Keratinocyte (primary cell): ENCODE measurements around the gene TET2. TPM values are rescaled to one million over a fixed set of nuclear protein-coding genes. Genes with fewer than 3 reads are reported as not detected.

Experiments used
- DNase-seq: peaks from one replicate; pipeline ENCODE4 v3.0.0-alpha.2; 2011; ENCODE audit warnings: low read depth, missing footprints, low spot score
- FAIRE-seq: peaks from 2 replicates; lab custom pipeline; 2011; peaks lifted over from hg19 to GRCh38; lab: Jason Lieb, UNC
- H2AFZ ChIP-seq: 2 replicates; pipeline ENCODE4 v1.6.0; 2012; ENCODE audit warnings: low read length, control low read depth, inconsistent platforms; ENCODE audit not compliant: control insufficient read depth
- H3K27ac ChIP-seq: 2 replicates; pipeline ENCODE4 v1.5.1; 2011; ENCODE audit warnings: low read length; ENCODE audit not compliant: control insufficient read depth, insufficient read depth
- H3K27me3 ChIP-seq: 3 replicates; pipeline ENCODE4 v1.6.0; 2011; ENCODE audit warnings: low read length; ENCODE audit not compliant: control insufficient read depth, insufficient read depth; ENCODE audit errors: extremely low read depth
- H3K36me3 ChIP-seq, 2 experiments: 2 replicates in 1 of 2; 3 replicates in 1 of 2; pipeline ENCODE4 v1.5.1; 2011; ENCODE audit warnings: low read length in 2 of 2, mild to moderate bottlenecking in 1 of 2; ENCODE audit not compliant: control insufficient read depth in 2 of 2, insufficient read depth in 2 of 2; ENCODE audit errors: extremely low read depth in 1 of 2
- H3K4me1 ChIP-seq: 3 replicates; pipeline ENCODE4 v1.5.1; 2011; ENCODE audit warnings: low read length; ENCODE audit not compliant: control insufficient read depth, insufficient read depth; ENCODE audit errors: extremely low read depth
- H3K4me2 ChIP-seq: 3 replicates; pipeline ENCODE4 v1.6.0; 2011; ENCODE audit warnings: low read depth, low read length; ENCODE audit not compliant: control insufficient read depth, insufficient read depth; ENCODE audit errors: extremely low read depth
- H3K4me3 ChIP-seq, 3 experiments: fragments of 200-600 bp in 1 of 3; sonication (generic) in 1 of 3; 2 replicates in 2 of 3; 3 replicates in 1 of 3; pipeline ENCODE4 v1.5.1; 2011 to 2016; ENCODE audit warnings: low read length in 3 of 3, mild to moderate bottlenecking in 3 of 3, control low read depth in 2 of 3, inconsistent platforms in 1 of 3, low read depth in 1 of 3, mixed read lengths in 1 of 3, mixed run types in 1 of 3, moderate library complexity in 1 of 3; ENCODE audit not compliant: control insufficient read depth in 2 of 3, insufficient read depth in 2 of 3; ENCODE audit errors: extremely low read depth in 1 of 3
- H3K79me2 ChIP-seq: 2 replicates; pipeline ENCODE4 v1.6.0; 2012; ENCODE audit warnings: low read length; ENCODE audit not compliant: control insufficient read depth, insufficient read depth
- H3K9ac ChIP-seq: 3 replicates; pipeline ENCODE4 v1.6.0; 2011; ENCODE audit warnings: low read length; ENCODE audit not compliant: control insufficient read depth, insufficient read depth; ENCODE audit errors: extremely low read depth
- H3K9me1 ChIP-seq: 3 replicates; pipeline ENCODE4 v1.6.0; 2011; ENCODE audit warnings: low read length; ENCODE audit not compliant: control insufficient read depth, insufficient read depth; ENCODE audit errors: extremely low read depth
- H3K9me3 ChIP-seq: 2 replicates; pipeline ENCODE4 v1.5.1; 2012; ENCODE audit warnings: low read depth, low read length; ENCODE audit not compliant: control insufficient read depth
- H4K20me1 ChIP-seq: 3 replicates; pipeline ENCODE4 v1.6.0; 2011; ENCODE audit warnings: low read length; ENCODE audit not compliant: control insufficient read depth, insufficient read depth; ENCODE audit errors: extremely low read depth
- EZH2 ChIP-seq: IDR thresholded peaks from one replicate; pipeline ENCODE4 v1.6.1; 2012; ENCODE audit warnings: inconsistent platforms, mild to moderate bottlenecking, low read length, moderate library complexity
- dilution Hi-C: fragments of 300-500 bp; cut with MboI; formaldehyde crosslinking; loops from one replicate; pipeline ENCODE4 v1.7.0; 2020; ENCODE audit warnings: low sequenced_read_pairs; ENCODE audit not compliant: extremely low pct_ligation_motif_present
- polyA plus RNA-seq, 5 experiments: library from polyadenylated mRNA; depleted of rRNA in 3 of 5; stranded (reverse) in 3 of 5; stranded (forward) in 1 of 5; unstranded in 1 of 5; fragments of >200 nt; gene quantifications; 1 replicate in 1 of 5; 2 replicates in 3 of 5; 3 replicates in 1 of 5; pipeline versions ENCODE4 v1.2.1 to v1.2.3, GENCODE V29; 2011 to 2012; ENCODE audit warnings: missing spikeins in 2 of 5, low read depth in 1 of 5, low replicate concordance in 1 of 5
- TF ChIP-seq, protein P1 (sequence below), 3 experiments: IDR thresholded peaks in 1 of 3; conservative IDR thresholded peaks in 1 of 3; optimal IDR thresholded peaks in 1 of 3; 2 replicates in 2 of 3; 3 replicates in 1 of 3; pipeline versions ENCODE3 to v1.5.1; 2011; ENCODE audit warnings: low read length in 3 of 3, mild to moderate bottlenecking in 3 of 3, moderate library complexity in 2 of 3, control low read depth in 1 of 3, inconsistent platforms in 1 of 3; ENCODE audit not compliant: insufficient read depth in 2 of 3; ENCODE audit errors: extremely low read depth in 1 of 3

Gene TET2
- polyA plus RNA-seq, 1 donor (not counting 4 experiments of a cell fraction or from before 2014, with no cell fraction given): 9.6 TPM

DNA sequence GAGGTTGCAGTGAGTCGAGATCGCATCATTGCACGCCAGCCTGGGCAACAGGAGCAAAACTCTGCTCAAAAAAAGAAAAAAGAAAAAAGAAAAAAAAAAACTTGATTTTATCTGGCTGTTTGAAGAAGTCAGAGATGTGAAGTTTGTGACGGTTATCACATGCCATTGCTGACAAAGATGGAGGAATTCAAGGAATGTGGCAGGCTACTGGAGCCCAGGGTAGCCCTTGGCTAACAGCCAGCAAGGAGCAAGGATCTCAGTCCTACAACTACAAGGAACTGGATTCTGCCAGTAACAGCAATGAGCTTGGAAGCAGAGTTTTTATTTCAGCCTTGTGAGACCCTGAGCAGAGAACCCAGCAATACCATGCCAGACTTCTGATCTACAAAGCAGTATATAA lies 24.3 kb upstream of the TET2 start:
- no peaks in the 10 kb centered on the region for H3K4me1 ChIP-seq
- H3K27me3 ChIP-seq: no peaks in the 10 kb centered on the region
- dilution Hi-C loops: no loop called here
- H3K9me1 ChIP-seq: no peaks in the 10 kb centered on the region
- peak; percentile 5 for DNase-seq
- no peaks in the 10 kb centered on the region for H3K79me2 ChIP-seq
- no peak overlapping the region for H3K4me2 ChIP-seq
- H3K9me3 ChIP-seq: no peaks in the 10 kb centered on the region
- peak; percentile 53 for FAIRE-seq
- H3K4me3 ChIP-seq: no peak overlapping the region
- H3K27ac ChIP-seq: no peak overlapping the region
- no peak overlapping the region for H3K9ac ChIP-seq
- TF ChIP-seq, protein P1, sequence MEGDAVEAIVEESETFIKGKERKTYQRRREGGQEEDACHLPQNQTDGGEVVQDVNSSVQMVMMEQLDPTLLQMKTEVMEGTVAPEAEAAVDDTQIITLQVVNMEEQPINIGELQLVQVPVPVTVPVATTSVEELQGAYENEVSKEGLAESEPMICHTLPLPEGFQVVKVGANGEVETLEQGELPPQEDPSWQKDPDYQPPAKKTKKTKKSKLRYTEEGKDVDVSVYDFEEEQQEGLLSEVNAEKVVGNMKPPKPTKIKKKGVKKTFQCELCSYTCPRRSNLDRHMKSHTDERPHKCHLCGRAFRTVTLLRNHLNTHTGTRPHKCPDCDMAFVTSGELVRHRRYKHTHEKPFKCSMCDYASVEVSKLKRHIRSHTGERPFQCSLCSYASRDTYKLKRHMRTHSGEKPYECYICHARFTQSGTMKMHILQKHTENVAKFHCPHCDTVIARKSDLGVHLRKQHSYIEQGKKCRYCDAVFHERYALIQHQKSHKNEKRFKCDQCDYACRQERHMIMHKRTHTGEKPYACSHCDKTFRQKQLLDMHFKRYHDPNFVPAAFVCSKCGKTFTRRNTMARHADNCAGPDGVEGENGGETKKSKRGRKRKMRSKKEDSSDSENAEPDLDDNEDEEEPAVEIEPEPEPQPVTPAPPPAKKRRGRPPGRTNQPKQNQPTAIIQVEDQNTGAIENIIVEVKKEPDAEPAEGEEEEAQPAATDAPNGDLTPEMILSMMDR (optimal IDR thresholded peaks at IDR 0.05 in 1 of 3, IDR thresholded peaks at IDR 0.05 in 1 of 3, conservative IDR thresholded peaks at IDR 0.05 in 1 of 3; ENCODE audit: extremely low read depth in 1 of 3, insufficient read depth in 2 of 3, low read length in 3 of 3): no peak
- no peak for TF ChIP-seq EZH2
- no peak overlapping the region for H2AFZ ChIP-seq
- no peaks in the 10 kb centered on the region for H3K36me3 ChIP-seq
- H4K20me1 ChIP-seq: no peaks in the 10 kb centered on the region

- no peaks in the 10 kb centered on the region for H4K20me1 ChIP-seq
- H3K4me1 ChIP-seq: no peaks in the 10 kb centered on the region
- H3K27me3 ChIP-seq: no peaks in the 10 kb centered on the region
- FAIRE-seq: no peak
- no peak overlapping the region for H3K27ac ChIP-seq
- no peaks in the 10 kb centered on the region for H3K36me3 ChIP-seq
- dilution Hi-C loops: no loop called here
- no peak overlapping the region for H3K9ac ChIP-seq
- no peaks in the 10 kb centered on the region for H3K9me3 ChIP-seq
- H2AFZ ChIP-seq: no peak overlapping the region
- no peak overlapping the region for H3K4me2 ChIP-seq
- no peak overlapping the region for H3K4me3 ChIP-seq
- H3K79me2 ChIP-seq: no peaks in the 10 kb centered on the region
- no peaks in the 10 kb centered on the region for H3K9me1 ChIP-seq
- DNase-seq: no peak
- no peak for TF ChIP-seq EZH2
These were observed 20.1 kb upstream of the TET2 start for GRCh38 chr4:105126311-105127169.
